GM04503 (cell line): ENCODE data around the gene ALG12.
"Not testable (repeated sequence)": the region's sequence is repeated elsewhere in the genome, so short reads cannot be mapped to it uniquely, and the experiment has no call there.

Experiments used
- DNase-seq: peaks from one replicate; pipeline ENCODE4 v3.0.0-alpha.2; 2012; ENCODE audit warnings: low read depth

Gene ALG12

DNA sequence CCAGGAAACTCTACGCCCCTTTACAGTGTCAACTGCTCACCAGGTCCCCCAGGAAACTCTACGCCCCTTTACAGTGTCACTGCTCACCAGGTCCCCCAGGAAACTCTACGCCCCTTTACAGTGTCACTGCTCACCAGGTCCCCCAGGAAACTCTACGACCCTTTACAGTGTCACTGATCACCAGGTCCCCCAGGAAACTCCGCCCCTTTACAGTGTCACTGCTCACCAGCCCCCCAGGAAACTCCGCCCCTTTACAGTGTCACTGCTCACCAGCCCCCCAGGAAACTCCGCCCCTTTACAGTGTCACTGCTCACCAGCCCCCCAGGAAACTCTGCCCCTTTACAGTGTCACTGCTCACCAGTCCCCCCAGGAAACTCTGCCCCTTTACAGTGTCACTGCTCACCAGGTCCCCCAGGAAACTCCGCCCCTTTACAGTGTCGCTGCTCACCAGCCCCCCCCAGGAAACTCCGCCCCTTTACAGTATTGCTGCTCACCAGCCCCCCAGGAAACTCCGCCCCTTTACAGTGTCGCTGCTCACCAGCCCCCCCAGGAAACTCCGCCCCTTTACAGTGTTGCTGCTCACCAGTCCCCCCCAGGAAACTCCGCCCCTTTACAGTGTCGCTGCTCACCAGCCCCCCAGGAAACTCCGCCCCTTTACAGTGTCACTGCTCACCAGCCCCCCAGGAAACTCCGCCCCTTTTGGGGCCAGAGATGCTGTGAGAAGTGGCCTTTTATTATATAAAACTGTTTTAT, 27.0 kb upstream of the ALG12 start:
- not testable (repeated sequence) for DNase-seq

- DNase-seq: no peak
Observed at GRCh38 chr22:49944399-49944891, 26.2 kb upstream of the ALG12 start.

DNA sequence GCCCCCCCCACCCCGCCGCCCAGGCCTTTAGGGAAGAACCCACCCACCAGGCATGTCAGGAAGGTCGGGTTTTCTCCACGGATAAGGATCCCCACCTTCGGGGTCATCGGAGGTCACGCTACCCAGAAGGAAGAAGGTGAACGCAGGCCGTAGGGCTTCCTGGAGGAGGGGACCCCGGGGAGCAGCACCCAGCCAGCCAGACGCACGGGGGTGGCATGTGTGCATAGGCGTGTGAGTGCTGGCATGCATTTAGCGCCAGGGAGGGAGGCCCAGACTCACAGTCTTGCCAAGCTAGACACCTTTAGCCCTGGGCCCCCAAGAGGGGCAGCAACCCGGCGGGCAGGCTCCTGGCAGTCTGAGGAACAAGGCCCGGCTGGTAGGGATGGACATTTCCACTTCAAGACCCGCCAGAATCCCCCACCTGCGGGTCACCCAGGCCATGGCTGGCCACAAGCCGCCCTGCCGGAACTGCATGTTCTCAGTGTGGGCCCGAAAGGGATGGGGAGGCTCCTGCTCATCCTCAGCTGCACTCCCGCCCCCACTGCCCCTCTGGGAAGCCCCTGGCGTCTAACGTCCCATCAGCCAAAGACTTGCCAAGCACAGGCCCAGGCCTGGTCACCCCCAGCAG, 25.6 kb upstream of the ALG12 start:
- DNase-seq: no peak

DNA sequence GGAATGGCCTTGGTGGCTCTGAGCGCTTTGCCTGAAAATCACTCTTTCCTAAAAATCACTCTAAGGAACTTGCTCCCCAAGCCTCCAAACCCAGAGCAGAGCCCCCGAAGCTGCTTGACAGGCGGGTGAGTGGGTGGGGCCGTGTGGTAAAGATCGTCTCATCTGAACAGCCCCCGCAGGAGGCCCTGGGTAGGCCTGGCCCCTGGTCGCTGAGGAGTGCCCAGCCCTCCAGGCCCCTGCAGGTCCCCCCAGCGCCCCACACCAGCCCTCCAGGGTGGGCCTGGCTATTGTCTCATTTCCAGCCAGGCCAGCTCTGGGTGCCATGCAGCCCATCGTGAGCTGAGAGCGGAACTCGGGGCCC, 25.1 kb upstream of the ALG12 start:
- no peak for DNase-seq

DNA sequence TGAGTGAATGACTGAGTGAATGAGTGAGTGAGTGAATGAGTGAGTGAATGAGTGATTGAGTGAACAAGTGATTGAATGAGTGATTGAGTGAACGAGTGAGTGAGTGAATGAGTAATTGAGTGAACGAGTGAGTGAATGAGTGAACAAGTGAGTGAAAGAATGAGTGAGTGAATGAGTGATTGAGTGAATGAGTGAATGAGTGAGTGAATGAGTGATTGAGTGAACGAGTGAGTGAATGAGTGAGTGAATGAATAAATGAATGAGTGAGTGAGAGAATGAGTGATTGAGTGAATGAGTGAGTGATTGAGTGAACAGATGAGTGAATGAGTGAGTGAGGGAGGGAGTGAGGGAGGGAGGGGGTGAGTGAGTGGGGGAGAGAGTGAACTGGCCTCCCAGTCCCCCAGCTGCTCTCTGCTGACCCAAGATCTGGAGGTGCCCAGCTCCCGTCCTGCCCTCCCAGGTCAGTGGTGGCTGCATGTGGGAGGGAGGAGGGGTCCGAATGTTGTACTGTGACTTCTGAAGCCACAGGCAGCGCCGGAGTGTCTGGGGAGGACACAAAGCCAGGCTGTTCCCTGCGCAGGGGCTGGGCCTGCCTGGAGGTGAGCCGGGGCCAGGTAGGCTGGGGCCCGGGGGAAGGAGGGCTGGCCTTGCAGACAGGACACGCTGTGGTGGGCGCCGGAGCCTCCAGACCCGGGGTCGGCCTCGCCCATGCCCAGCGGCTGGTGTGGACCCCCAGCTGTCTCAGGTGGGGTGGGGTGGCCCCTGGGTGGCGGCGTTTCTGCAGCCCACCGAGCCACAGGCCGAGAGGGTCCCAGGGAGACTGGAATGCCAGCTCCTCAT, 24.5 kb upstream of the ALG12 start:
- DNase-seq: no peak

GRCh38 chr22:49941507-49942316, 23.5 kb upstream of the ALG12 start:
- no peak for DNase-seq

- DNase-seq: no peak
Observed at GRCh38 chr22:49938565-49939136, 20.4 kb upstream of the ALG12 start.

GRCh38 chr22:49937758-49938564, 19.7 kb upstream of the ALG12 start:
- no peak for DNase-seq

DNA sequence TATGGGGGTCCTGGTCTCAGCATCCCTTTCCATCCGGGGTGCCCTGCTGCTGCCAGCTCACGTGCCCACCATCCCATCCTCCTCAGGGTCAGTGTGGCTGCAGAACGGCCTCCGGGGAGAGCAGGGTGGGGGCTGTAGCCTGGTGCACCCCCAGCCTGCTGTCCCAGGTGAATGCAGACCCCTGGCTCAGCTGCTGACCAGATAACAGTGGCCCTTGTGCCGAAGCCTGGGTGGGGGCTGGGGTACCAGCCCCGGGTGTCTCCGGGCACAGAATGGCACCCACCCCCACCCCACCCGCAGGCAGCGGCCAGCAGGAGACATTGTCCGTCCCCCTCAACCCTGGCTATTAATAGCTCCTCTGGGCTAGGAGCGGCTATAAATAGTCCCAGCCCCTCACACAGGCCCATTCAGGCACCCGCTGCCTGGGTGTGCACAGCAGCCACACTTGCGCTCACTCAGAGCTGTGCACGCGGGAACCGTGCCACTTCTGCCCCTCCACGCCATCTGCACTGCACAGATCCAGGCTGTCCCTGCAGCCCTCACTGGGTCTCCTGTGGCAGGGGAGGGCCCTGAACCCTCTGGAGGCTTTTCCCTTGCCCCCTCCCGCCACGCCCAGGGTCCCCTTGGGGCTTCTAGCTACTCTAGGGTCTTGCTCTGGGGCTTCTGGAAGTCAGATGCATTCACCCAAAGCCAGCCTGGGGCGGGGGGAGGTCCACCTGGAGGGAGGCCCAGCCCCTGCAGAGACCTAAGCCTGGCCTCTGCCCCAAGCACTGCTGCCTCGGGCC, 18.9 kb upstream of the ALG12 start:
- DNase-seq: no peak

- DNase-seq: no peak
Observed at GRCh38 chr22:49936018-49936972, 18.1 kb upstream of the ALG12 start.

DNA sequence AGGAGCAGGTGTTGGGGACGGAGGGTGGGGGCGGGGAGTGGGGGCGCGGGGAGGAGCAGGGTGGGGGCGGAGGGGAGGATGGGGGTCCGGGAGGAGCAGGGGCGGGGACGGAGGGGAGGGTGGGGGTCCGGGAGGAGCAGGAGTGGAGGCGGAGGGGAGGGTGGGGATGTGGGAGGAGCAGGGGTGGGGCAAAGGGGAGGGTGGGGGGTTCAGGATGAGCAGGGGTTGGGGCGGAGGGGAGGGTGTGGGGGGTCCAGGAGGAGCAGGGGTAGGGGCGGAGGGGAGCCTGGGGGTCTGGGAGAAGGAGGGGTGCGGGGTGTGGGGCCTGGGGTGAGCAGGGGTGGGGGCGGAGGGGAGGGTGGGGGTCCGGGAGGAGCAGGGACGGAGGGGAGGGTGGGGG, 17.3 kb upstream of the ALG12 start:
- DNase-seq: no peak

DNA sequence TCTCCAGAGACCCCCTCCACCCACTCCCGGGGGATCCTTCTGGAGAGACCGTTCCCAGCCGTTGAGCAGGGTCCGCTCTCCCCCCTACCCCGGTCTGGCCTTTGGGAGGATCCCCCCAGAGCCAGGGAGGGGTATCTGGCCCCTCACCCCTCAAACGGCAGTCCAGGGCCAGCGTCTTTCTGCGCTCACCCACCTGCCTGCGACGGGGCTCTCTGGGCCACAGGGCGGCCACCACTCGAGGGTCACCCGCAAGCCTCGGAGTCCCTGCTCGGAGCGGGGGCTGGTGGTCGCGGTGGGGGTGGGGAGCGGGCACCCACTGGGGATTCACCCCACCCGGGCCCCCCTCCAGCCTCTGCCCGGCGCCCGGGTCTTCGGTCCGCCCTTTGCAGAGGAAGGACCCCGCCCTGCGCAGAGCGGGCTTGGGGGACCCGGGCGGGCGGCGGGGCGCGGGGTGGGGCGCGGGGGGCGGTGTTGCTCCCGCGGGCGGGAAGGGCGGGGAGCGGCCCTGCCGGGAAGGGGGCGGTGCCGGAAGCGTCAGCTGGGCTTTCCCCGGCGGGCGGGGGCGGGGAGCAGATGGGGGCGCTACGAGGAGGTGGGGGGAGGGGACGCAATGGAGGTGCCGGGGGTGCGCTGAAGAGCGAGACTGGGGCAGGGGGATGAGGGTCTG, 16.8 kb upstream of the ALG12 start:
- no peak for DNase-seq

DNA sequence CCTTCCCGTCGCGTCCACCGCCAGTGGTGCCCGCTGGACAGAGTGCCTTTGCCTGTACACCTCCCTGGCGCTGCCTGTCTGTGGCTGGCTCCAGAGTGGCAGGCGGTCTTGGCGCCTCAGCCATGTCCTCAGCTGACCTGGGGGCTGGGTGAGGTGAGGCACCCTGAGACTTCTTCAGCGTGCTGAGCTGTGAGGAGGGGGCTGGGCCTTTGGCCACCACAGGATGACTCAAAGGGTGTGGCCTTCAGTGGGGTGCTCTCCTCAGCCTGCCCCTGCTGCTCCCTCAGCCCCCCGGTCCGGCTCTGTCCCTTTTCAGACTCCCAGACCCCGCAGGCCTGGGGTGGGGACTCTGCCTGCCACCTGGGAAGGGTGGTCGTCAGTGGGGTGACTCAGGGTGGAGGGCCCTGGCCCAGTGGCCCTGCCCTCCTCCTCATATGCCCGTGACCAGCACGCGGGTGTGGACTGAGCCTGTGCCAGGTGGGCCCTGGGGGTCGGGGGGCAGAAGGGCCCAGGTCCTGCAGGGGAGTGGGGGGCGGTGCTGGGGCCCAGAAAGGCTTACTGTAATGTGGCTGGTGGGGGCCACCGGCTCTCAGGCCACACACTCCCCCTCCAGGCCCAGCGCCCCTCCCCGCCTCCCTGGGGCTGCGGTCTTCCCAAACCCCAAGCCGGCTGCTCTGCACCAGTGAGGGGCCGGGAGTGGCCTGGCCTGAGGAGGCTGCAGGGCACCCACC, 16.1 kb upstream of the ALG12 start:
- DNase-seq: no peak

- DNase-seq: no peak
Observed at GRCh38 chr22:49933236-49934159, 15.3 kb upstream of the ALG12 start.

DNA sequence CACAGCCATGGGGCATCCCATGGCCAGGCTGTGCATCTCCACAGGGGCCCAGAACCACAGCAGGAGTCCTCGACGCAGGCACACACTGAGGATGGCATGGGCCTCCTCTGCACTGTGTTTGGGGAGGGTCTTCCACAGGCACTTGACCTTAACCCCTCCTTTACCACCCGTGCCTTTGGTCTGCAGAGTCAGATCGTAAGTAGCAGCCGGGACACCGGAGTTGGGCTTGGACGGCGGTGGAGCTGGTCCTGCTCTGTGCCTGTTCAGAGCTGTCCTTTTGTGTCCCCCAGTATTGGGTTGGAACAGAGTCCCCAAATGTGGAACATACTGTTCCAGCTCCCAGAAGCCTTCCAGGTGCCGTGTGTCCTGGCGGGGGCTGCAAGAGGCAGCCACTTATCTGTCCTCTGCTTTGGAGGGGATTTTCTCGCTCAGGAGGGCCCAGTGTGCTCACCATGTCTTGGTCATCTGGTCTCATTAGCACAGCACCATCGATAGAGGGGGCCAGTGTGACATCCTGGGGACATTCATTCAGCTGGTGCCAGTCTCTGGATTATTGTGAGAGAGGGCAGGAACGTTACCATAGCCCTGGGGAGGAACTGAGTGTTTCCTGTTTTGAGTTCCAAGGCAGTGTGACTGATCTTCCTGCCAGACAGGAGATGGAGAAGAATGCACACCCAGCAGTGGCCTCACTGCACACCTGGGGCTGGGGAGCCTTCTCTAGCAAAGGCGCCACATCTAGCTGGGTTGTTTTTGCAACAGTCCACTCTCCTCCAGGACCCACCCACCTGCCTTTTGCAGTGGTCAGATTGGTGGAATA, 12.6 kb upstream of the ALG12 start:
- peak; percentile 37 for DNase-seq
